ENCODE measurements around the gene ZDHHC4.

The ZDHHC4 gene

DNA sequence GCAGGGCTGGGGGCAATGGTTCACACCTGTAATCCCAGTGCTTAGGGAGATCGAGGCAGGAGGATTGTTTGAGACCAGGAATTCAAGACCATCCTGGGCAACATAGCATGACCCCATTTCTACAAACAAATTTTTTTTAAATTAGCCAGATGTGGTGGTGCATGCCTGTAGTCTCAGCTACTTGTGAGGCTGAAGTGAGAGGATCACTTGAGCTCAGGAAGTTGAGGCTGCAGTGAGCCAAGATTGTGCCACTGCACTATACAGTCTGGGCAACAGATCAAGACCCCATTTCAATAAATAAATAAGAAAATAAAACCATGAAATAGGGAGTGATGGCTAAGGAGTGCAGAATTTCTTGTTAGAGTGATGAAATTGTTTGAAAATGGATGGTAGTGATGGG is 34.9 kb upstream of the ZDHHC4 start:
- H3K27ac ChIP-seq (ENCODE audit: low read depth, low read length) = no peak overlapping the region
- no peaks in the 10 kb centered on the region for H3K4me1 ChIP-seq (ENCODE audit: control insufficient read depth in 5 of 5, insufficient read depth in 5 of 5, low read length in 5 of 5)
- no peak overlapping the region for H3K9ac ChIP-seq (ENCODE audit: low read length in 5 of 5)
- H3K36me3 ChIP-seq (ENCODE audit: control insufficient read depth in 5 of 5, insufficient read depth in 5 of 5, low read length in 5 of 5) = no peaks in the 10 kb centered on the region
- peaks cover 4 to 25% (median 13%) of the 10 kb centered on the region in 5 donors for H3K27me3 ChIP-seq (ENCODE audit: control insufficient read depth in 5 of 5, insufficient read depth in 4 of 5, low read length in 5 of 5)
- H3K9me3 ChIP-seq (ENCODE audit: control insufficient read depth in 5 of 5, low read length in 5 of 5) = no peaks in the 10 kb centered on the region
- H3K4me3 ChIP-seq (ENCODE audit: low read depth in 1 of 5, low read length in 5 of 5) = no peak overlapping the region

DNA sequence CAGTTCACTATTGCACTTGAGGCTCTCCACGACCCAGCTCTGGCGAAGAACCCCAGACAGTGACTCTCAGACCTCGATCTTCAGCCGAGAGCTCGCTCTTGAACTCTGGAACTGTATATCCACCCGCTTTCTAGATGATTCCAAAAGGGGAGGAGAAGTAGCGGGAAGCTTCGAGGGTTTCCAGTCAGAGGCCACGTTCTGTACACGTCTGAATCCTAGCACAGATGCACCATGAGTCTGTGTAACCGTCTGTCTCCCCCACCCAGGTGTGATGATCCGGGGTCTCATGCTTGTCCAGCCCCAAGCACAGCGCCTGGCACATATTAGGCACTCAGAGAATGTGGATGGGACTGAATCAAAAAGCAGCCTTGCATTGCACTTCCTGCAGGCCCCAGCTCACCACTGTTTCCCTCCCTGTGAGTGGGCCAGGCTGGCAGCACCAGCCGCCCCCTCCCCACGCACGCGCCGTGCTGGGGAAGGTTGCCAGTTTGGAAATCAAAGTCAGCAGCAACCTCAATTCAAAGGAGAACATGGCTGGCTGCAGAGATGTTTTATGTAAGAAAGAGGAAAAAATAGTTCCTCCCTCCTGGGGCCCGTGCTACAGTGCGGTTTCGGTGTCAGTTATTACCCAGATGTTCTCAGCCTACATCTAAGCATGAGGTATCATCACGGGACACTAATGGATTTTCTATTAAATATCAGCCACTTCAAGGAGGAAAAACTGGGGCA is 31.7 kb upstream of the ZDHHC4 start:
- no peaks in the 10 kb centered on the region for H3K36me3 ChIP-seq (ENCODE audit: control insufficient read depth in 5 of 5, insufficient read depth in 5 of 5, low read length in 5 of 5)
- H3K4me1 ChIP-seq (ENCODE audit: control insufficient read depth in 5 of 5, insufficient read depth in 5 of 5, low read length in 5 of 5) = no peaks in the 10 kb centered on the region
- no peak overlapping the region for H3K4me3 ChIP-seq (ENCODE audit: low read depth in 1 of 5, low read length in 5 of 5)
- H3K9ac ChIP-seq (ENCODE audit: low read length in 5 of 5) = no peak overlapping the region
- H3K9me3 ChIP-seq (ENCODE audit: control insufficient read depth in 5 of 5, low read length in 5 of 5) = no peaks in the 10 kb centered on the region
- H3K27me3 ChIP-seq (ENCODE audit: control insufficient read depth in 5 of 5, insufficient read depth in 4 of 5, low read length in 5 of 5) = peaks cover 0 to 12% (median 5%) of the 10 kb centered on the region in 5 donors
- H3K27ac ChIP-seq (ENCODE audit: low read depth, low read length) = no peak overlapping the region

DNA sequence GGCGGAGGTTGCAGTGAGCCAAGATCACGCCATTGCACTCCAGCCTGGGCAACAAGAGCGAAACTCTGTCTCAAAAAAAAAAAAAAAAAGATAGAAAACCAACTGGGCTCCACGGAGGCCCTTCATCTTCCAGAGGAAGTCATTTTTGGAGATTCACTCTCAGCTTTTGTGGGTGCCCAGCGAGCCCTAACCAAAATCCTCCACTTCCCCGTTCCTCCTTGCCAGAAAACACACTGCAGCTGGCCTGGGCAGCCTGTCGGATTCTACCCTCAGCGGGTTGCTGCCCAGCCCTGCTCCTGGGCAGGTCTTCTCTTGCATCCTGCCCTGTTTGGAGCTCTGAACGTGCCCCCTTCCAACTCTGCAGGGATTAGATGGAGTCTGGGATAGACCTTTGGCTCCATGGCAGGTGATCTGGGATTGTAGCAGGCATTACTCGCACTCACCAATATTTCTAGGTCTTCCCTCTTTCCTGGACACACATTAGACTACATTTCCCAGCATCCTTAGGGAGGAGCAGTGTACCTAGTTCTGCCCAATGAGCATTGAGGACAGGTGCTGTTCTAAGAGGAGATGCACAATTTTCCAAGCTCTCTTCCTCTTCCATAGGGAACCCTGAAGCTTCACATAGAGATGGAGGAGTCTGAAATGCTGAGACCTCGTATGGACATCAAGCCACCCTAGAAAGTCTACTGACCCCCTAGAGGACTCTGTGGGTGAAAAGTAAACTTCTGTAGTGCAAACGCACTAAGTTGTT is 30.6 kb upstream of the ZDHHC4 start:
- H3K36me3 ChIP-seq (ENCODE audit: control insufficient read depth in 5 of 5, insufficient read depth in 5 of 5, low read length in 5 of 5) = no peaks in the 10 kb centered on the region
- peaks cover 0 to 7% (median 5%) of the 10 kb centered on the region in 5 donors for H3K27me3 ChIP-seq (ENCODE audit: control insufficient read depth in 5 of 5, insufficient read depth in 4 of 5, low read length in 5 of 5)
- no peaks in the 10 kb centered on the region for H3K4me1 ChIP-seq (ENCODE audit: control insufficient read depth in 5 of 5, insufficient read depth in 5 of 5, low read length in 5 of 5)
- no peak overlapping the region for H3K27ac ChIP-seq (ENCODE audit: low read depth, low read length)
- H3K9me3 ChIP-seq (ENCODE audit: control insufficient read depth in 5 of 5, low read length in 5 of 5) = no peaks in the 10 kb centered on the region
- no peak overlapping the region for H3K4me3 ChIP-seq (ENCODE audit: low read depth in 1 of 5, low read length in 5 of 5)
- no peak overlapping the region for H3K9ac ChIP-seq (ENCODE audit: low read length in 5 of 5)

DNA sequence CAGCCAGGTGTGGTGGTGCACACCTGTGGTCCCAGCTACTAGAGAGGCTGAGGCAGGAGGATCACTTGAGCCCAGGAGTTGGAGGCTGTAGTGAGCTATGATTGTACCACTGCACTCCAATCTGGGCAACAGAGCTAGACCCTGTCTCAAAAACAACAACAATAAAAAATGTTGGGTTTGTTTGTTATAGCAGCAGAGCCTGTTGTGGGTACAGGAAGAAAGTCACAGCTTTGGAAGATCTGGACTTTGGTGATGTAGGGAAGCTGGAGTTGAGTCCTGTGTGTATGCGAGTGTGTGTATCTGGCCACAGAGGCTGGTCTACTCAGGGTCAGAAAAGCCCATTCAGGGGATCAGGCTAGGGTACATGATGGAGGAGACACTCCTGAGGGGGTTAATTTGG is 29.9 kb upstream of the ZDHHC4 start:
- no peak overlapping the region for H3K27ac ChIP-seq (ENCODE audit: low read depth, low read length)
- no peak overlapping the region for H3K9ac ChIP-seq (ENCODE audit: low read length in 5 of 5)
- H3K4me3 ChIP-seq (ENCODE audit: low read depth in 1 of 5, low read length in 5 of 5) = no peak overlapping the region
- H3K27me3 ChIP-seq (ENCODE audit: control insufficient read depth in 5 of 5, insufficient read depth in 4 of 5, low read length in 5 of 5) = peaks cover 0 to 6% (median 5%) of the 10 kb centered on the region in 5 donors
- H3K36me3 ChIP-seq (ENCODE audit: control insufficient read depth in 5 of 5, insufficient read depth in 5 of 5, low read length in 5 of 5) = no peaks in the 10 kb centered on the region
- no peaks in the 10 kb centered on the region for H3K4me1 ChIP-seq (ENCODE audit: control insufficient read depth in 5 of 5, insufficient read depth in 5 of 5, low read length in 5 of 5)
- no peaks in the 10 kb centered on the region for H3K9me3 ChIP-seq (ENCODE audit: control insufficient read depth in 5 of 5, low read length in 5 of 5)

DNA sequence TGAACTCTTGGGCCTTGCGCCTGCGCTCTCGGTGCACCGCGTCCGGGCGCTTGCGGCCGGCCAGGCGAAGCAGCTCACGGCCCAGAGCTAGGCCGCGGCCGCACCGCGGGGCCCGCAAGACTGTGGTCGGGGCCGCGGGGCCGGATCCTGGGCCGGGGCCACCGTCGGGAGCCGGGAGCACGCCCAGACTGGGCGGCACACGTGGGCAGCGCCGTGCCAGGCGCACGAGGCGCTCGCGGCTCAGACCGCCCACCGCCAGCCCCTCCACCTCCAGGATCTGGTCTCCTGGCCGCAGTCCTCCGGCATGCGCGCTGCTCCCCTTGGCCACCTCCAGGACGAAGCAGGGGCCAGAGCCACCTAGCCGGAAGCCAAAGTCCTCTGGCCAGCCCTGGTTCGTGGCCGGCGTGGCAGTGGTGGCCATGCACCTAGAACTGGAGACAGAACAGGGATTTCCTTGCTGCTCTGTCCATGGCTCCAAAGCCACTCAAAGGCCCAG is 26.2 kb upstream of the ZDHHC4 start, which contains the start of gene GRID2IP:
Gene GRID2IP (minus strand): TSS at position 446 of the 496 bp plus-strand sequence. CDS start 25 bp downstream, at position 421.
- no peak within 1 kb of the TSS for H3K4me3 ChIP-seq (ENCODE audit: low read depth in 1 of 5, low read length in 5 of 5)
- H3K36me3 ChIP-seq (ENCODE audit: control insufficient read depth in 5 of 5, insufficient read depth in 5 of 5, low read length in 5 of 5) = no peaks in the 10 kb centered on the region
- H3K9me3 ChIP-seq (ENCODE audit: control insufficient read depth in 5 of 5, low read length in 5 of 5) = no peaks in the 10 kb centered on the region

DNA sequence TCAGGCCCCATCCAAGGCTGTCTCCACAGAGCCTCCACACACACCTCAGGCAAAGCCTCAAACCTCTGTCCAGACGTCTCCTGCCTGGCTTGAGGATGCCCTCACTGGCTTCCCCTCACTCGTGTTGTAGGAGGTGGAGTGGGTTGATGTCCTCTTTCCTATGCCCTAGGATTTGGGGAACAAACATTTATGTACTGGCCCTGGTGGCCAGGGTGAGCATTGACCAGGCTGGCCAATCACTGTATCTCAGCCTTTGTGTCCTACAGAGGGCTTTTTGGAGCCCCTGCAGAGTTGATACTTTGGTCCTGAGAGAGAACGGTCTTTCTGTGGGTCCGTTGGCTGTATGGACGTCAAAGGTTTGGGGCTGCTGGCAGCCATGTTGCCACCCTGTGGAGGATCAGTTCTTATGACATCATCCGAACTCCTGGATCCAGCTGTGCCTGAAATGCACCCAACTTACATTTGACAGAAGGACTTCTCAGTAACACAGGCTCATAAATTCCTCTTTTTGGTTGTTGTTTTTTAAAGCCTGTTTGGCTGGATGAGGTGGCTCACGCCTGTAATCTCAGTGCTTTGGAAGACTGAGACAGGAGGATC is 23.7 kb upstream of the ZDHHC4 start:
- no peaks in the 10 kb centered on the region for H3K9me3 ChIP-seq (ENCODE audit: control insufficient read depth in 5 of 5, low read length in 5 of 5)

More for the DNA sequence above, 26.2 kb upstream of the ZDHHC4 start, which contains the start of gene GRID2IP:
- H3K9ac ChIP-seq (ENCODE audit: low read length in 5 of 5) = no peak within 1 kb of the TSS
- H3K27ac ChIP-seq (ENCODE audit: low read depth, low read length) = no peak within 1 kb of the TSS
- H3K27me3 ChIP-seq (ENCODE audit: control insufficient read depth in 5 of 5, insufficient read depth in 4 of 5, low read length in 5 of 5) = peaks cover 0 to 3% (median 0%) of the 10 kb centered on the region in 5 donors
- no peaks in the 10 kb centered on the region for H3K4me1 ChIP-seq (ENCODE audit: control insufficient read depth in 5 of 5, insufficient read depth in 5 of 5, low read length in 5 of 5)

DNA sequence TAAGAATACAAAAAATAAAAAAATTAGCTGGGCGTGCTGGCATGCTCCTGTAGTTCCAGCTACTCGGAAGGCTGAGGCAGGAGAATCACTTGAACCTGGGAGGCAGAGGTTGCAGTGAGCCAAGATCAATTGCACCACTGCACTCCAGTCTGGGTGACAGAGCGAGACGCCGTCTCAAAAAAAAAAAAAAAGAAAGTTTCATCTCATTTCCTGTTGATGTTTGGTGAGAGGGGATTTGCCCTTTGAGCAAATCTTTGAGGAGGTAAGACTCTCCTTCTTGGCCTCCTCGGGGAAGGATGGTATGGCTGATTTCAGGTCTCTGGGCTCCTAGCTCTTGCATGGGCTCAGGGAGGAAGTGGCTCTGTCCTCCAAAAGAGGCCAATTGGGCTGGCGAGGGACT is 22.4 kb upstream of the ZDHHC4 start:
- Histone ChIP-seq H3K27ac (ENCODE audit: low read depth, low read length) (no peak overlapping the region), H3K9me3 (ENCODE audit: control insufficient read depth in 5 of 5, low read length in 5 of 5) (no peaks in the 10 kb centered on the region), H3K9ac (ENCODE audit: low read length in 5 of 5) (no peak overlapping the region), H3K27me3 (ENCODE audit: control insufficient read depth in 5 of 5, insufficient read depth in 4 of 5, low read length in 5 of 5) (peaks cover 0 to 2% (median 0%) of the 10 kb centered on the region in 5 donors), H3K4me1 (ENCODE audit: control insufficient read depth in 5 of 5, insufficient read depth in 5 of 5, low read length in 5 of 5) (no peaks in the 10 kb centered on the region), H3K4me3 (ENCODE audit: low read depth in 1 of 5, low read length in 5 of 5) (no peak overlapping the region), H3K36me3 (ENCODE audit: control insufficient read depth in 5 of 5, insufficient read depth in 5 of 5, low read length in 5 of 5) (no peaks in the 10 kb centered on the region)

More for the DNA sequence above, 23.7 kb upstream of the ZDHHC4 start:
- no peaks in the 10 kb centered on the region for H3K4me1 ChIP-seq (ENCODE audit: control insufficient read depth in 5 of 5, insufficient read depth in 5 of 5, low read length in 5 of 5)
- H3K4me3 ChIP-seq (ENCODE audit: low read depth in 1 of 5, low read length in 5 of 5) = no peak overlapping the region
- H3K27ac ChIP-seq (ENCODE audit: low read depth, low read length) = no peak overlapping the region
- no peaks in the 10 kb centered on the region for H3K36me3 ChIP-seq (ENCODE audit: control insufficient read depth in 5 of 5, insufficient read depth in 5 of 5, low read length in 5 of 5)
- no peak overlapping the region for H3K9ac ChIP-seq (ENCODE audit: low read length in 5 of 5)
- H3K27me3 ChIP-seq (ENCODE audit: control insufficient read depth in 5 of 5, insufficient read depth in 4 of 5, low read length in 5 of 5) = peaks cover 0 to 2% (median 0%) of the 10 kb centered on the region in 5 donors

DNA sequence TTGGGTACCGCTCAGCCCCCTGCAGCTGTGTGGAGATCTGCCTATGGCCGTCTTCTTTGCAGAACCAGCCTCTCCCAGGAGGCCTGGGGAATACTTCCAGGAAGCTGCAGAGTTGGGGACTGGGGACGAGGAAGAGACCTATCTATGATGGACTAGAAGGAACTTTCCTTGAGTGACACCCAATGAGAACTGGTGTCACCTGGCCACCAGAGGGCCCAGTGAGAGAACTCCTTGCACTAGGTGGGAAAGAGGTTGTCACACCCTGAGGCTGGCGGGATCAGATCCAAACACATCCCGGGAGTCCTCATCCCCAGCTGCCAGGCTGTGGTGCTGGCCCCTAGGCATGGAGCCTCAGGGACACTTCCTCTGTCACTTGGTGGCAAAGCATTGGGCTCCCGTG is 21.1 kb upstream of the ZDHHC4 start:
- Histone ChIP-seq H3K36me3 (ENCODE audit: control insufficient read depth in 5 of 5, insufficient read depth in 5 of 5, low read length in 5 of 5) (no peaks in the 10 kb centered on the region), H3K9ac (ENCODE audit: low read length in 5 of 5) (no peak overlapping the region), H3K27me3 (ENCODE audit: control insufficient read depth in 5 of 5, insufficient read depth in 4 of 5, low read length in 5 of 5) (peaks cover 0 to 2% (median 0%) of the 10 kb centered on the region in 5 donors), H3K27ac (ENCODE audit: low read depth, low read length) (no peak overlapping the region), H3K4me1 (ENCODE audit: control insufficient read depth in 5 of 5, insufficient read depth in 5 of 5, low read length in 5 of 5) (no peaks in the 10 kb centered on the region), H3K9me3 (ENCODE audit: control insufficient read depth in 5 of 5, low read length in 5 of 5) (no peaks in the 10 kb centered on the region), H3K4me3 (ENCODE audit: low read depth in 1 of 5, low read length in 5 of 5) (no peak overlapping the region)

DNA sequence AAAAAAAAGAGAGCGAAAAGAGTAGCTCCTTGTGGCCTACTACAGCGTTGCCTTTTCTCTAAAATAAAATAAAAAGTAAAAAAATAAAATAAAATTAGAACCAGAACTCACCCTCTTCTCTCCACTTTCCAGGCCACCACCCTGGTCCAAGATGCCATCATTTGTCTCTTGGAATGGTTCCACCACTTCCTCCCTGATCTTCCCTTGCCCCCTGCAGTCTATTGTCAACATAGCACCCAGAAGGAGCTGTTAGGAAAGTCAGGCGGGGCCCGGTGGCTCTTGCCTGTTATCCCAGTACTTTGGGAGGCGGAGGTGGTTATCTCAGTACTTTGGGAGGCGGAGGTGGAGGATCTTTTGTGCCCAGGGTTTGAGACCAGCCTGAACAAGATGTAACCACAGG is 18.4 kb upstream of the ZDHHC4 start:
- Histone ChIP-seq H3K9ac (ENCODE audit: low read length in 5 of 5) (no peak overlapping the region), H3K4me1 (ENCODE audit: control insufficient read depth in 5 of 5, insufficient read depth in 5 of 5, low read length in 5 of 5) (no peaks in the 10 kb centered on the region), H3K4me3 (ENCODE audit: low read depth in 1 of 5, low read length in 5 of 5) (no peak overlapping the region), H3K27me3 (ENCODE audit: control insufficient read depth in 5 of 5, insufficient read depth in 4 of 5, low read length in 5 of 5) (no peaks in the 10 kb centered on the region), H3K9me3 (ENCODE audit: control insufficient read depth in 5 of 5, low read length in 5 of 5) (no peaks in the 10 kb centered on the region), H3K36me3 (ENCODE audit: control insufficient read depth in 5 of 5, insufficient read depth in 5 of 5, low read length in 5 of 5) (no peaks in the 10 kb centered on the region), H3K27ac (ENCODE audit: low read depth, low read length) (no peak overlapping the region)

DNA sequence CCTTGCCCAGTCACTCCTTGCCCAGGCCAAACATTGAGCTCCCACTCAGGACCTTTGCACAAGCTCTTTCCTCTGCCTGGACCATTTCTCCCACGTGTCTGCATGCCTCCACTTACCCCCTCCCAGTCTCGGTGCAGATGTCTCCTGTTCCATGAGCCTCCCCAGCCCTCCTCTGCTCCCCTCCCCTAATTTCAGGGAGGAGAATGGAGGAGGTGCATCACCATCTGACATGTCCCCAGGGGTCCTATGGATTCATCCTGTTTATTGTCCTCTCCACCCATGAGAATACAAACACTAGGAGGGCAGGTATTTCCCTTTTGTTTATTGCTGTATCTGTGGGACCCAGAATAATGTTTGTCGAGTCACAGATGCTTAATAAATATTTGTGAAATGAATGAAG is 17.4 kb upstream of the ZDHHC4 start:
- H3K36me3 ChIP-seq (ENCODE audit: control insufficient read depth in 5 of 5, insufficient read depth in 5 of 5, low read length in 5 of 5) = no peaks in the 10 kb centered on the region
- no peaks in the 10 kb centered on the region for H3K9me3 ChIP-seq (ENCODE audit: control insufficient read depth in 5 of 5, low read length in 5 of 5)
- H3K4me1 ChIP-seq (ENCODE audit: control insufficient read depth in 5 of 5, insufficient read depth in 5 of 5, low read length in 5 of 5) = no peaks in the 10 kb centered on the region
- no peaks in the 10 kb centered on the region for H3K27me3 ChIP-seq (ENCODE audit: control insufficient read depth in 5 of 5, insufficient read depth in 4 of 5, low read length in 5 of 5)
- H3K27ac ChIP-seq (ENCODE audit: low read depth, low read length) = no peak overlapping the region
- H3K9ac ChIP-seq (ENCODE audit: low read length in 5 of 5) = no peak overlapping the region
- H3K4me3 ChIP-seq (ENCODE audit: low read depth in 1 of 5, low read length in 5 of 5) = no peak overlapping the region
